ENCODE results near the gene PCDHA11.
"Not testable (repeated sequence)": the region's sequence is repeated elsewhere in the genome, so short reads cannot be mapped to it uniquely, and the experiment has no call there.

PCDHA11 gene

DNA sequence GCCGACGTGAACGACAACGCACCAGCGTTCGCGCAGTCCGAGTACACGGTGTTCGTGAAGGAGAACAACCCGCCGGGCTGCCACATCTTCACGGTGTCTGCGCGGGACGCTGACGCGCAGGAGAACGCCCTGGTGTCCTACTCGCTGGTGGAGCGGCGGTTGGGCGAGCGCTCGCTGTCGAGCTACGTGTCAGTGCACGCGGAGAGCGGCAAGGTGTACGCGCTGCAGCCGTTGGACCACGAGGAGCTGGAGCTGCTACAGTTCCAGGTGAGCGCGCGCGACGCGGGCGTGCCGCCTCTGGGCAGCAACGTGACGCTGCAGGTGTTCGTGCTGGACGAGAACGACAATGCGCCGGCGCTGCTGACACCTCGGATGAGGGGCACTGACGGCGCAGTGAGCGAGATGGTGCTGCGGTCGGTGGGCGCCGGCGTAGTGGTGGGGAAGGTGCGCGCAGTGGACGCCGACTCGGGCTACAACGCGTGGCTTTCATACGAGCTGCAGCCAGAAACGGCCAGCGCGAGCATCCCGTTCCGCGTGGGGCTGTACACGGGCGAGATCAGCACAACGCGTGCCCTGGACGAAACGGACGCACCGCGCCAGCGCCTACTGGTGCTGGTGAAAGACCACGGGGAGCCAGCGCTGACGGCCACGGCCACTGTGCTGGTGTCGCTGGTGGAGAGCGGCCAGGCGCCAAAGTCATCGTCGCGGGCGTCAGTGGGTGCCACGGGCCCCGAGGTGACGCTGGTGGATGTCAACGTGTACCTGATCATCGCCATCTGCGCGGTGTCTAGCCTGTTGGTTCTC, 18.7 kb upstream of the PCDHA11 start:
- not testable (repeated sequence) for DNase-seq

- DNase-seq, result no peak
Observed at GRCh38 chr5:140855772-140856674, 12.7 kb upstream of the PCDHA11 start, which contains the start of gene PCDHA10. Gene PCDHA10, plus strand, starts transcription at chr5:140855897. Its CDS starts 152 bp downstream, at chr5:140856049.

GRCh38 chr5:140857177-140857986, 11.4 kb upstream of the PCDHA11 start:
- no peak for DNase-seq

DNA sequence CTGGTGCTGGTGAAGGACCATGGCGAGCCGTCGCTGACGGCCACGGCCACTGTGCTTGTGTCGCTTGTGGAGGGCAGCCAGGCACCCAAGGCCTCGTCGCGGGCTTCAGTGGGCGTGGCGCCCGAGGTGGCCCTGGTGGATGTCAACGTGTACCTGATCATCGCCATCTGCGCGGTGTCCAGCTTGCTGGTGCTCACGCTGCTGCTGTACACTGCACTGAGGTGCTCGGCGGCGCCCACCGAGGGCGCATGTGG, 10.8 kb upstream of the PCDHA11 start:
- DNase-seq, result no peak

DNA sequence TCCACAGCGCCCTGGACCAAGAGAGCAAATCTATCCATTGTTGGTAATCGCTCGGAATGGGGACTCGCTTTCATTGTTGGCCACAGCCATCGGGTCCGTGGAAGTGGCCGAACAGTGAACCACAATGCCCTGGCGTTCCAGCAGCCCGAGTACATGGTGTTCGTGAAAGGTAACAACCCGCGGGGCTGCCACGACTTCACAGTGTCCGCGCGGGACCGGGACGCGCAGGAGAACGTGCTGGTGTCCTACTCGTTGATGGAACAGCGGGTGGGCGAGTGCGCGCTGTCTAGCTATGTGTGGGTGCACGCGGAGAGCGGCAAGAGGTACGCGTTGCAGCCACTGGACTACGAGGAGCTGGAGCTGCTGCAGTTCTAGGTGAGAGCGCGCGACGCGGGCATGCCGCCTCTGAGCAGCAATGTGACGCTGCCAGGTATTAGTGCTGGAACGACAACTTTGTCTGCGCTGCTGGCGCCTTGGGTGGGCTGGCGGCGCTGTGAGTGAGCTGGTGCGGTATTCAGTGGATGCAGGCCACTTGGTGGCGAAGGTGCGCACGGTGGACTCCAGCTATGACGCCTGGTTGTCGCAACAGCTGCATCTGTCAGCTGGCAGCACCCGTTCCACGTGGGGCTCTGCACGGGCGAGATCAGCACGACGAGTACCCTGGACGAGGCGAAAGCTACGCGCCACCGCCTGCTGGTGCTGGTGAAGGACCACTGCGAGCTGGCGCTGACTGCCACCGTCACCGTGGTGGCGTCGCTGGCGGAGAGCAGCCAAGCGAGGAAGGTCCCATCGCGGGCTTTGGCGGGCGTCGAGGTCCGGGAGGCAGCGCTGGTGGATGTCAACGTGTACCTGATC, 6.1 kb upstream of the PCDHA11 start:
- DNase-seq, result no peak

GRCh38 chr5:140869555-140869886, 764 bp downstream of the PCDHA11 start:
- DNase-seq, result no peak

- DNase-seq, result no peak
Observed at GRCh38 chr5:140870221-140871201, 1.8 kb downstream of the PCDHA11 start.

DNA sequence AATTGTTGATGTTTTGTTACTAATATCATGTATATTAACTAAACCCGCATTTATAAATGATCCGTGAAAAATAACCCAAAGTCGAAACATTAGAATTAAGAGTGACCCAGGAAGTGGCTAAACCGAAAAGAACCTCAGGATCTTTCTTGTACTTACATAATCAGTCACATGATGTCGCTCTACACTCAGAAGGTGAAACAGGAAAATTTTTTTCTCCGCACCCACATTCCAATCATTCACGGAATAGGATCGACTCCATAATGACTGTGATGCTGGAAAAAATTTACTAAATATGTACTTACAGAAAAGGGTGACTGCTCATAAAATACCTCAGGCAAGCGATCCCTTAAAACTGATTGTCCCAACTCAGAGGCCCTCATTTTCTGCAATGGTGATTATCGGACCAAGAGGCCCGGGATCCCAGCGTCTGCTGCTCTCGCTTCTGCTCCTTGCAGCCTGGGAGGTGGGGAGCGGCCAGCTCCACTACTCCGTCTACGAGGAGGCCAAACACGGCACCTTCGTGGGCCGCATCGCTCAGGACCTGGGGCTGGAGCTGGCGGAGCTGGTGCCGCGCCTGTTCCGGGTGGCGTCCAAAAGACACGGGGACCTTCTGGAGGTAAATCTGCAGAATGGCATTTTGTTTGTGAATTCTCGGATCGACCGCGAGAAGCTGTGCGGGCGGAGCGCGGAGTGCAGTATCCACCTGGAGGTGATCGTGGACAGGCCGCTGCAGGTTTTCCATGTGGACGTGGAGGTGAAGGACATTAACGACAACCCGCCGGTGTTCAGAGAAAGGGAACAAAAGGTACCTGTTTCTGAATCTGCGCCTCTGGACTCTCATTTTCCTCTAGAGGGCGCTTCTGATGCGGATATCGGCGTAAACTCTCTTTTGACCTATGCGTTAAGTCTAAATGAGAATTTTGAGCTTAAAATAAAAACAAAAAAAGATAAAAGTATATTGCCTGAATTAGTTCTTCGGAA, 6.6 kb downstream of the PCDHA11 start, which contains the start of gene PCDHA12:
TSS of gene PCDHA12 (plus strand) at position 224 of the 981 bp plus-strand sequence. CDS start at position 389, 165 bp downstream.
- DNase-seq, result no peak

- not testable (repeated sequence) for DNase-seq
Observed at GRCh38 chr5:140876541-140877261, 7.9 kb downstream of the PCDHA11 start.

DNA sequence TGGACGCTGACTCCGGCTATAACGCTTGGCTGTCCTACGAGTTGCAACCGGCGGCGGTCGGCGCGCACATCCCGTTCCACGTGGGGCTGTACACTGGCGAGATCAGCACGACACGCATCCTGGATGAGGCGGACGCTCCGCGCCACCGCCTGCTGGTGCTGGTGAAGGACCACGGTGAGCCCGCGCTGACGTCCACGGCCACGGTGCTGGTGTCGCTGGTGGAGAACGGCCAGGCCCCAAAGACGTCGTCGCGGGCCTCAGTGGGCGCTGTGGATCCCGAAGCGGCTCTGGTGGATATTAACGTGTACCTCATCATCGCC, 8.5 kb downstream of the PCDHA11 start:
- DNase-seq, result no peak

GRCh38 chr5:140881889-140882590, 13.3 kb downstream of the PCDHA11 start, which contains the start of gene PCDHA13:
Gene PCDHA13, plus strand, starts transcription at chr5:140882124. Its CDS starts 145 bp downstream, at chr5:140882269.
- no peak for DNase-seq

GRCh38 chr5:140882591-140882899, 13.8 kb downstream of the PCDHA11 start:
- no peak for DNase-seq

GRCh38 chr5:140883373-140883772, 14.6 kb downstream of the PCDHA11 start:
- DNase-seq, result no peak

DNA sequence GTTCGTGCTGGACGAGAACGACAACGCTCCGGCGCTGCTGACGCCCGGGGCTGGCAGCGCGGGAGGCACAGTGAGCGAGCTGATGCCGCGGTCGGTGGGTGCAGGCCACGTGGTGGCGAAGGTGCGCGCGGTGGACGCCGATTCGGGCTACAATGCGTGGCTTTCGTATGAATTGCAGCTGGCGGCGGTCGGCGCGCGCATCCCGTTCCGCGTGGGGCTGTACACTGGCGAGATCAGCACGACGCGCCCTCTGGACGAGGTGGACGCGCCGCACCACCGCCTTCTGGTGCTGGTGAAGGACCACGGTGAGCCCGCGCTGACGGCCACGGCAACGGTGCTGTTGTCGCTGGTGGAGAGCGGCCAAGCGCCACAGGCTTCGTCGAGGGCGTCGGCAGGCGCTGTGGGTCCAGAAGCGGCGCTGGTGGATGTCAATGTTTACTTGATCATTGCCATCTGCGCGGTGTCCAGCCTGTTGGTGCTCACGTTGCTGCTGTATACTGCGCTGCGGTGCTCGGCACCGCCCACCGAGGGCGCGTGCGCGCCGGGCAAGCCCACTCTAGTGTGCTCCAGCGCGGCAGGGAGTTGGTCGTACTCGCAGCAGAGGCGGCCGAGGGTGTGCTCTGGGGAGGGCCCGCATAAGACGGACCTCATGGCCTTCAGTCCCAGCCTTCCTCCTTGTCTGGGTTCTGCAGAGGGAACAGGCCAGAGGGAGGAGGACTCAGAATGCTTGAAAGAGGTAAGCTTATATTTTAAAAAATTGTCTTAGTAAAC, 15.4 kb downstream of the PCDHA11 start:
- DNase-seq, result no peak

DNA sequence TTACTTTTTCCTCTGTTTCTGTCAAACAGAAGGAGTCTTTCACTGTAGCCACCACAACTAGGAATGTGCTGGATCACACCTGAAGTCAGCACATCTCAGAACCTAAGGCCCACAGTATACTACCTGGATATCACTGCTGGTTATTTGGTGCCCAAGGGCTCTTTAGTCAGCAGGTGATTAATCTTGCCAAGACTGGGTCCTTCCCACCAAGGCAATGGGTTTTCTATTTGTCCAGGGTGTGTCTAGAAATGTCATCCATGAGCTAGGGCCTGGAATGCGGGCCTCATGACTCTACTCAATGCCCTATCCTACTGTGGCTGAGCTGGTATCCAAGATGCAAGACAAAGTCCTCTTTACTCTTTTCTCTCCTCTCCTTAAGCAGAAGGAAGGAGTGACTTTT, 47.6 kb downstream of the PCDHA11 start:
- no peak for DNase-seq

Measured in NCI-H345 (cell line).